Neural crest cell (in vitro differentiated cells): ENCODE results near the gene TRAFD1. TPM values are rescaled to one million over a fixed set of nuclear protein-coding genes. Genes with fewer than 3 reads are reported as not detected.
A peak's percentile ranks its signal among the peaks of the same experiment; 100 is the strongest.
"Not testable (repeated sequence)": the region's sequence is repeated elsewhere in the genome, so short reads cannot be mapped to it uniquely, and the experiment has no call there.

ENCODE experiments used
- DNase-seq: peaks from one replicate; pipeline ENCODE4 v3.0.0; 2021; ENCODE audit warnings: low read depth, mixed read lengths, low spot score
- H3K27ac Mint-ChIP-seq: one replicate; pipeline ENCODE4 v1.8.0; 2021; ENCODE audit warnings: mild to moderate bottlenecking, mixed read lengths; ENCODE audit not compliant: unreplicated experiment
- H3K27me3 Mint-ChIP-seq: 2 replicates; pipeline ENCODE4 v1.8.0; 2021; ENCODE audit warnings: low read depth, mild to moderate bottlenecking, mixed read lengths
- H3K36me3 Mint-ChIP-seq: 2 replicates; pipeline ENCODE4 v1.8.0; 2021; ENCODE audit warnings: low read depth, mild to moderate bottlenecking, mixed read lengths
- H3K4me1 Mint-ChIP-seq: 2 replicates; pipeline ENCODE4 v1.8.0; 2021; ENCODE audit warnings: mixed read lengths
- H3K4me3 Mint-ChIP-seq: one replicate; pipeline ENCODE4 v1.8.0; 2021; ENCODE audit warnings: mild to moderate bottlenecking, mixed read lengths
- H3K9me3 Mint-ChIP-seq: 2 replicates; pipeline ENCODE4 v1.8.0; 2021; ENCODE audit warnings: mixed read lengths
- total RNA-seq: library from RNA; stranded (reverse); gene quantifications from 2 replicates; pipeline ENCODE4 v1.2.1, GENCODE V29; 2021
- TF ChIP-seq, protein P1 (sequence below): fragments of 200-600 bp; sonication (generic); conservative IDR thresholded peaks from 2 replicates; pipeline ENCODE4 v1.5.0; 2021; ENCODE audit warnings: antibody characterized with exemption, mild to moderate bottlenecking

TRAFD1 gene
- total RNA-seq, 1 donor from 2014 or later: 44.2 TPM

DNA sequence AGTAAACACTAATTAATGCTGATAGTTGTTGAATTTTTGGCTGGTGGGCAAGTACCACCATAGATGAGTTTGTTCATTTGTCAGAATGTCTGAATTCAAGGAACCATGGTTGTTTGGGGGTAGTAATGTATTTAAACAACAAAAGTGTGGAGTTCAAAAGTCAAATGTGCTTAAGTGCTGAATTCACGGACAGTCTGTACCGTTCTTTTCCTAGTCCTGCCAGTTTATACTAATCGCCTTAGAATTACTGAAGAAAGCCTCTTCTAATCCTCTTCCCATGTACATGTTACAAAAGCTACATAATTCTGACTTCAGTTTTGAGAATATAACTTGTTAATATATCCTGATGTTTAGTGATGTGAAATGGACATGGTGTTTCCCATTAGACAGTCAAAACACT, 19.5 kb upstream of the TRAFD1 start:
- H3K27ac Mint-ChIP-seq: no peak overlapping the region
- DNase-seq: no peak
- no peaks in the 10 kb centered on the region for H3K27me3 Mint-ChIP-seq
- peaks cover 3% of the 10 kb centered on the region for H3K36me3 Mint-ChIP-seq
- peak overlapping the region; percentile 56 for H3K4me3 Mint-ChIP-seq
- H3K4me1 Mint-ChIP-seq: peaks cover 52% of the 10 kb centered on the region
- no peaks in the 10 kb centered on the region for H3K9me3 Mint-ChIP-seq
- TF ChIP-seq, protein P1, sequence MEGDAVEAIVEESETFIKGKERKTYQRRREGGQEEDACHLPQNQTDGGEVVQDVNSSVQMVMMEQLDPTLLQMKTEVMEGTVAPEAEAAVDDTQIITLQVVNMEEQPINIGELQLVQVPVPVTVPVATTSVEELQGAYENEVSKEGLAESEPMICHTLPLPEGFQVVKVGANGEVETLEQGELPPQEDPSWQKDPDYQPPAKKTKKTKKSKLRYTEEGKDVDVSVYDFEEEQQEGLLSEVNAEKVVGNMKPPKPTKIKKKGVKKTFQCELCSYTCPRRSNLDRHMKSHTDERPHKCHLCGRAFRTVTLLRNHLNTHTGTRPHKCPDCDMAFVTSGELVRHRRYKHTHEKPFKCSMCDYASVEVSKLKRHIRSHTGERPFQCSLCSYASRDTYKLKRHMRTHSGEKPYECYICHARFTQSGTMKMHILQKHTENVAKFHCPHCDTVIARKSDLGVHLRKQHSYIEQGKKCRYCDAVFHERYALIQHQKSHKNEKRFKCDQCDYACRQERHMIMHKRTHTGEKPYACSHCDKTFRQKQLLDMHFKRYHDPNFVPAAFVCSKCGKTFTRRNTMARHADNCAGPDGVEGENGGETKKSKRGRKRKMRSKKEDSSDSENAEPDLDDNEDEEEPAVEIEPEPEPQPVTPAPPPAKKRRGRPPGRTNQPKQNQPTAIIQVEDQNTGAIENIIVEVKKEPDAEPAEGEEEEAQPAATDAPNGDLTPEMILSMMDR: no peak

DNA sequence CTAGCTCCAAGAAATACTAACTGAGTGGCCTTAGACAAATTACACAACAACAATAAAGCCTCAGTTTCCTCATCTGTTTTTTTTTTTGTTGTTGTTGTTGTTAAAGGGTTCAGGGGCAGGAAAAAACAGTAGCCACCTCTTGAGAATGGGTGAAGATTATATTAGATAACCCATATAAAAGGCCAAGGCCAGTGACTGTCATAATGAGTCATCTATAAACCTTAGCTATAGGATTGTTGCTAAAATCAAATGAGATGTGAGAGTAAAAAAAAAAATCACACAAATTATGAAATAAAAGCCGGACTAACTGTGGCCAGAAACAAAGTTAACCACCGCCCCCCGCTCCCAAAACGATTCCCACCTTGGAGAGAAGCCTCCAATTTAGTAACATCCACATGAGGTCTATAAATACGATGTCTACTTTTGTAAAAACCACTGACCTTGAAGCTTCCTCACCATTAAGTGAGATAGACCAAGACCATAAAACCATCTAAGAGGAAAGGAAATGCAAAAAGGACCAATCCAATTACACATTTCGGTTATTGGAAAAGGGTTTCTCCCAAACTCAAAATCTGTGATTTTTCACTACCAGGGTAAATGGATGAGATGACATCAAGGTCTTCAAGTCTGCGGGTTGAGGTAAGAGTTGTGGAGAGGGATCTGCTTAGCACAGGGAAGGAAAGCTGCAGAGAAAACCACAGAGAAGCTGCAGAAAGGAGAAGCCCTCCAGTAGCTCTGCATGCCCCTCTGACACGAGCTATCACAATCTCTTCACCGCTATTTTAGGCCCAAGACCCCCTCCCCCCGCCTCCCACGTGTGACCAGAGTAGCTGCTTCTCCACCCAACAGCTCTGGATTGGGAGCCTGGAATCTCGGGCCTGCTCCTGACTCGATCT, 17.8 kb upstream of the TRAFD1 start:
- Mint-ChIP-seq H3K4me1 (peaks cover 58% of the 10 kb centered on the region), H3K36me3 (no peaks in the 10 kb centered on the region), H3K4me3 (peak overlapping the region; percentile 97), H3K9me3 (no peaks in the 10 kb centered on the region), H3K27me3 (no peaks in the 10 kb centered on the region), H3K27ac (peak overlapping the region; percentile 98)
- no peak for DNase-seq
- TF ChIP-seq, protein P1: no peak

DNA sequence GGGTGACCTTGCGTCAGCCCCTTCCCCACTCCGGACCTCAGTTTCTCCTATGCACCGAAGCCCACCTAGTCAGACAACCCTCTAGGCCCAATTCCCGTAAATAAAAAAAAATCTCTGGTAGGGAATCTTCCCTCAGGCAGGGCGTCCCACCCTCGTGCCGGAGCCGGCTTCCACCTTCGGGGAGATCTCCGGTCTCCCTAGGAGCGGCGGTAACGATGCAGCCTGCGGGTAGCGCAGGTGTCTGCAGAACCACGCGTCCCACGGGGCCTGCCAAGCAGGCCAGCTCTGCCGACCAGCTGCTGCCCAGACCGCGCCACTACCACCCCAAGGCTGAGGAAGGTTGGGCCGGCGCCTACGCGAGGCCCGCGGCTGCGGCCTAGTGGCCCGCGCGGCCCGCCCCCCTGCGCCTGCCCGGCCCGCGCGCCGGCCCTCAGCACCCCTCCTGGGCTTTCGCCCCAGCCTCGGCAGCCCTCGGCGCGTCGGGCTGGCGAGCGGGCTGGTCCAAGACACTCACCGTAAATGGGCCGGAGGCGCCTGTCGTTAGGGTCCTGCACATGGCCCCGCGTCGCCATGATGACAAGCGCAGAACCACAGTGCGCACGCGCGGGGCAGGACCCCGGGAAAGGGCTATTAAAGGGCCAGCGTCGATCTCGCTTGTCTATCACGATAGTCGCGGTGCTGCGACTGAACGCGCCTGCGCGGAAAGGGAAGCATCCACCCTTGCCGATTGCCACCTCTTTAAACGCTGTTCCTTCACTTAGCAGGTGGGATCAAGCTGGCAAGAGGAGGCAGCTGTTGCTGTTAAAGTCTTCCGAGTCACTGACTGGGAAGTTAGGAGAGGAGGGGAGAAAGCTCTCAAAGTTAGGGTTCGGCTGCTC, 16.9 kb upstream of the TRAFD1 start, which contains the start of gene NAA25:
TSS of gene NAA25 (minus strand) at position 582 of the 878 bp plus-strand sequence. CDS start at position 572, 10 bp downstream.
- Mint-ChIP-seq H3K36me3 (no peaks in the 10 kb centered on the region), H3K4me1 (peaks cover 57% of the 10 kb centered on the region), H3K4me3 (peak within 1 kb of the TSS; percentile 97), H3K9me3 (no peaks in the 10 kb centered on the region), H3K27me3 (no peaks in the 10 kb centered on the region), H3K27ac (peak within 1 kb of the TSS; percentile 99)
- DNase-seq: peak; percentile 87
- TF ChIP-seq, protein P1: no peak

DNA sequence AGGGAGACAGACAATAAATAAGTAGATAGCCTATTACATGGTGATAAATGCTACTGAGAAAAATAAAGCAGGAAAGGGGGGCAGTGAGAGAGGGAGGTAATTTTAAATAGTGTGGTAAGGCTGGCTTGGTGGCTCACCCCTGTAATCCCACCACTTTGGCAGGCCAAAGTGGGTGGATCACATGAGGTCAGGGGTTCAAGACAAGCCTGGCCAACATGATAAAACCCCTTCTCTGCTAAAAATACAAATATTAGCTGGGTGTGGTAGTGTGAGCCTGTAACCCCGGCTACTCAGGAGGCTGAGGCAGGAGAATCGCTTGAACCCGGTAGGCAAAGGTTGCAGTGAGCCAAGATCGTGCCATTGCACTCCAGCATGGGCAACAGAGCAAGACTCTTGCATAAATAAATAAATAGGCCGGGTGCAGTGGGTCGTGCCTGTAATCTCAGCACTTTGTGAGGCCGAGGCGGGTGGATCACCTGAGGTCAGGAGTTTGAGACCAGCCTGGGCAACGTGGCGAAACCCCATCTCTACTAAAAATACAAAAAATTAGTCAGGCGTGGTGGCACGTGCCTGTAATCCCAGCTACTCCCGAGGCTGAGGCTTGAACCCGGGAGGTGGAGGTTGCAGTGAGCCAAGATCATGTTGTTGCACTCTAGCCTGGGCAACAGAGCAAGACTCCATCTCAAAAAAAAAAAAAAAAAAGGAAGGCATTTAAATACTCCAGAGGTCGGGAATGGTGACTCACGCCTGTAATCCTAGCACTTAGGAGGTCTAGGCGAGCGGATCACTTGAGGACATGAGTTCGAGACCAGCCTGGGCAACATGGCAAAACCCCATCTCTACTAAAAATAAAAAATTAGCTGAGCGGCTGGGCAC, 14.3 kb upstream of the TRAFD1 start:
- H3K4me1 Mint-ChIP-seq: peaks cover 40% of the 10 kb centered on the region
- not testable (repeated sequence) for H3K27ac Mint-ChIP-seq, H3K27me3 Mint-ChIP-seq, H3K36me3 Mint-ChIP-seq, H3K4me3 Mint-ChIP-seq, DNase-seq, H3K9me3 Mint-ChIP-seq

DNA sequence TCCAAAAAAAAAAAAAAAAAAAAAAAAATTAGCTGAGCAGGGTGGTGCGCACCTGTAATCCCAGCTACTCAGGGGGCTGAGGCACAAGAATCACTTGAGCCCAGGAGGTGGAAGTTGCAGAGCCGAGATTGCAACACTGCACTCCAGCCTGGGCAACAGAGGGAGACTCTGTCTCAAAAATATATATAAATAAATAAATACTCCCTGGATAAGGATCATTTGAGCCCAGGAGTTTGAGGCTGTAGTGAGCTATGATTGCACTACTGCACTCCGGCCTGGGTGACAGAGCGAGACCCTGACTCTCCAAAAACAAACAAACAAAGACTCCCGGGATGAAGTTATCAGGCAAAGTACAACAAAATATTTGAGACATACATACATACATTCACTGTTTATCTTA, 13.4 kb upstream of the TRAFD1 start:
- Mint-ChIP-seq H3K27me3 (no peaks in the 10 kb centered on the region), H3K36me3 (no peaks in the 10 kb centered on the region), H3K4me3 (peak overlapping the region; percentile 16), H3K4me1 (peaks cover 41% of the 10 kb centered on the region), H3K9me3 (no peaks in the 10 kb centered on the region), H3K27ac (no peak overlapping the region)
- no peak for DNase-seq
- TF ChIP-seq, protein P1: no peak
